Progenitor cell of endocrine pancreas (in vitro differentiated cells): ENCODE results near the gene DPYSL5. TPM values are rescaled to one million over a fixed set of nuclear protein-coding genes. Genes with fewer than 3 reads are reported as not detected.

Experiments used
- DNase-seq: peaks from one replicate; pipeline ENCODE4 v3.0.0; 2021; ENCODE audit warnings: low spot score; ENCODE audit not compliant: unreplicated experiment
- H3K27ac Mint-ChIP-seq: 2 replicates; pipeline ENCODE4 v1.8.0; 2021; ENCODE audit warnings: mild to moderate bottlenecking, moderate library complexity, mixed read lengths
- H3K27me3 Mint-ChIP-seq: 2 replicates; pipeline ENCODE4 v1.8.0; 2021; ENCODE audit warnings: mixed read lengths
- H3K36me3 Mint-ChIP-seq: 2 replicates; pipeline ENCODE4 v1.8.0; 2022; ENCODE audit warnings: mixed read lengths; ENCODE audit not compliant: insufficient read depth
- H3K4me1 Mint-ChIP-seq: 2 replicates; pipeline ENCODE4 v1.8.0; 2021; ENCODE audit warnings: low read depth, mixed read lengths
- H3K4me3 Mint-ChIP-seq: 2 replicates; pipeline ENCODE4 v1.8.0; 2021; ENCODE audit warnings: low read depth, mild to moderate bottlenecking, moderate library complexity, mixed read lengths
- H3K9me3 Mint-ChIP-seq: 2 replicates; pipeline ENCODE4 v1.8.0; 2021; ENCODE audit warnings: low read depth, mixed read lengths
- total RNA-seq: library from RNA; stranded (reverse); gene quantifications from 2 replicates; pipeline ENCODE4 v1.2.1, GENCODE V29; 2021
- TF ChIP-seq, protein P1 (sequence below): fragments of 200-600 bp; sonication (generic); IDR thresholded peaks from one replicate; pipeline ENCODE4 v1.5.0; 2021; ENCODE audit warnings: antibody characterized with exemption, mild to moderate bottlenecking; ENCODE audit not compliant: unreplicated experiment

DPYSL5 gene
- total RNA-seq, 1 donor from 2014 or later: 75.0 TPM

- no peaks in the 10 kb centered on the region for H3K27me3 Mint-ChIP-seq
- DNase-seq: no peak
- no peak overlapping the region for H3K4me3 Mint-ChIP-seq
- H3K36me3 Mint-ChIP-seq: peaks cover 14% of the 10 kb centered on the region
- H3K9me3 Mint-ChIP-seq: no peaks in the 10 kb centered on the region
- H3K4me1 Mint-ChIP-seq: no peaks in the 10 kb centered on the region
- H3K27ac Mint-ChIP-seq: no peak overlapping the region
- TF ChIP-seq, protein P1, sequence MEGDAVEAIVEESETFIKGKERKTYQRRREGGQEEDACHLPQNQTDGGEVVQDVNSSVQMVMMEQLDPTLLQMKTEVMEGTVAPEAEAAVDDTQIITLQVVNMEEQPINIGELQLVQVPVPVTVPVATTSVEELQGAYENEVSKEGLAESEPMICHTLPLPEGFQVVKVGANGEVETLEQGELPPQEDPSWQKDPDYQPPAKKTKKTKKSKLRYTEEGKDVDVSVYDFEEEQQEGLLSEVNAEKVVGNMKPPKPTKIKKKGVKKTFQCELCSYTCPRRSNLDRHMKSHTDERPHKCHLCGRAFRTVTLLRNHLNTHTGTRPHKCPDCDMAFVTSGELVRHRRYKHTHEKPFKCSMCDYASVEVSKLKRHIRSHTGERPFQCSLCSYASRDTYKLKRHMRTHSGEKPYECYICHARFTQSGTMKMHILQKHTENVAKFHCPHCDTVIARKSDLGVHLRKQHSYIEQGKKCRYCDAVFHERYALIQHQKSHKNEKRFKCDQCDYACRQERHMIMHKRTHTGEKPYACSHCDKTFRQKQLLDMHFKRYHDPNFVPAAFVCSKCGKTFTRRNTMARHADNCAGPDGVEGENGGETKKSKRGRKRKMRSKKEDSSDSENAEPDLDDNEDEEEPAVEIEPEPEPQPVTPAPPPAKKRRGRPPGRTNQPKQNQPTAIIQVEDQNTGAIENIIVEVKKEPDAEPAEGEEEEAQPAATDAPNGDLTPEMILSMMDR: no peak
These were observed 85.0 kb downstream of the DPYSL5 start for GRCh38 chr2:26932974-26933373.

DNA sequence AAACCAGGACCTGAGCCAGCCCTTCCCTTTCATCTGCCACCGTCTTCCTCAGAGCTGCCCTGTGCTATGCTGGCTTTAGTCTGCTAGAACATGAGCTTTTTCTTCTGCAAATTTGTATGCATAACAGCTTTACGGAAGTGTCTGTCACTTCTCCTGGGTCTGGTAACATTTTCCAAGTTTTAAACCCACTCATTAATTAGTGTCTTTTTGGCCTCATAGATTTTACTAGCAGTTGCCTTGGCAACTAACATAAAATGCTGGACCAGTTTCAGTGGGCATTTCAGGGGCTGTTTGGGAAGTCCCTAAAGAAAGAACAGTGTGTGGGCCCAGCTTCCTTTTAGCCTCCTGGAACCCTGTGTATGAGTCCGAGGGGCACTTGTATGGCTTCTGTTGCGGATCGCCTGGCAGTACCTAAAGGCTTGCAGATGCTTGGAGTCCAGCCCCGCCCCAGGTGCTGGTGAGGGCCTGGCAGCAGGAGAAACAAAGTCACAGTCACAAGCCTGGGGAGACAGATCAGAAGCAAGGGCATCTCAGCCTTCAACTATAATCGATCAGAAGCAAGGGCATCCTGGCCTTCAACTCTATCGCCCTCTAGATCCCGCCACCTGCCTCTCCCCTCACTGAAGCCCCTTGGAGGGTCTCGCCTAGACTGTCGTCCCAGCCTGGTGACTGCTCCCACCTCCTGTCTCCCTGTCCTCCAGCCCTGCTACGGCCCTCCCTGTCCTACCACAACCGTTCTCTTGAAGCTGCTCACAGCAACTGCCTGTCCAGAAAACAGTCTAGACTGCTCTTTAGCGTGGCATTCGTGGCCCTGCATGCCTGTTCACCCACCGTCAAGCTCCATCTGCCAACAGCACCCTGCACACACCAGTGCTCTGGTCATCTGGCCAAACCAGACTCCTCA is 85.8 kb downstream of the DPYSL5 start:
- no peak overlapping the region for H3K27ac Mint-ChIP-seq
- DNase-seq: no peak
- H3K4me1 Mint-ChIP-seq: no peaks in the 10 kb centered on the region
- TF ChIP-seq, protein P1: no peak
- no peaks in the 10 kb centered on the region for H3K9me3 Mint-ChIP-seq
- H3K4me3 Mint-ChIP-seq: no peak overlapping the region
- no peaks in the 10 kb centered on the region for H3K27me3 Mint-ChIP-seq
- H3K36me3 Mint-ChIP-seq: peaks cover 13% of the 10 kb centered on the region

DNA sequence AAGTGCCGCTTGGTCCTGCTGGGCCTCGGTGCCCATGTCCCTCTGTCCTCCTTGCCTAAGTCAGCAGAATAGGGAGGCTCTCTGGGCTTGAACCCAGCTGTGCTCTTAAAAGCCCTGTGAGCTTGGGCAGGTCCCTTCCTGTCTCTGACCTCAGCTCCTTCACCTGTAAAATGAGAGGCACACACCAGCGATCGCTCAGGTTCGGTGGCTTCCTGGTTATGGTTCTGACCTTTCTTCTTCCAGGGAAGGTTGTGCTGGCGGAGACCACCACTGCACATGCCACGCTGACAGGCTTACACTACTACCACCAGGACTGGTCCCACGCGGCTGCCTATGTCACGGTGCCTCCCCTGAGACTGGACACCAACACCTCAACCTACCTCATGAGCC is 86.4 kb downstream of the DPYSL5 start:
- no peaks in the 10 kb centered on the region for H3K9me3 Mint-ChIP-seq
- H3K36me3 Mint-ChIP-seq: peaks cover 12% of the 10 kb centered on the region
- DNase-seq: no peak
- no peak overlapping the region for H3K27ac Mint-ChIP-seq
- H3K4me3 Mint-ChIP-seq: no peak overlapping the region
- no peaks in the 10 kb centered on the region for H3K4me1 Mint-ChIP-seq
- TF ChIP-seq, protein P1: no peak
- H3K27me3 Mint-ChIP-seq: no peaks in the 10 kb centered on the region

DNA sequence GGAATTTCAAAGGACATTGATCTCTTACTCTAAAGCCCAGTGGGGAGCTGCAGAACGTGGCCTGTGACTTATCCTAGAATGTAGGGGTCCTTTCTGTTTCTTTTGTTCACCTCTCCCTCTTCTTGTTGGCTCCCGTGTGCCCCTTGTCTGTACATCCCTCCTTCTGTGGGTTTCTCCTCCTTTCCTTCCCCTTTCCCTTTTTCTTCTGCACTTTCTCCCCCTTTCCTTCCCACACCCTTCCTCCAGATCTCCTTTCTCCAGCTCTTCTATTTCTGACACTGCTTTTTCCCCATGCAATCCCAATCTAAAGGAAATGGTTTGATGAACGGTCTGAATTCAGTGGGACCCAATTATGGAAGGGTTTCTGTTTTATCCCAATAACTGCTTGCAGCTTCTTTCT is 87.1 kb downstream of the DPYSL5 start:
- Mint-ChIP-seq H3K4me1 (no peaks in the 10 kb centered on the region), H3K9me3 (no peaks in the 10 kb centered on the region), H3K4me3 (no peak overlapping the region), H3K27me3 (no peaks in the 10 kb centered on the region), H3K27ac (no peak overlapping the region), H3K36me3 (peaks cover 9% of the 10 kb centered on the region)
- TF ChIP-seq, protein P1: no peak
- DNase-seq: no peak

- H3K4me1 Mint-ChIP-seq: no peaks in the 10 kb centered on the region
- no peaks in the 10 kb centered on the region for H3K9me3 Mint-ChIP-seq
- no peak for DNase-seq
- TF ChIP-seq, protein P1: no peak
- H3K27ac Mint-ChIP-seq: no peak overlapping the region
- no peak overlapping the region for H3K4me3 Mint-ChIP-seq
- peaks cover 9% of the 10 kb centered on the region for H3K36me3 Mint-ChIP-seq
- no peaks in the 10 kb centered on the region for H3K27me3 Mint-ChIP-seq
These were observed 88.9 kb downstream of the DPYSL5 start for GRCh38 chr2:26936855-26937254.
